IPS-18a (cell line): ENCODE measurements around the gene CDH4.

Source experiments
- H3K27ac ChIP-seq: one replicate; pipeline ENCODE4 v1.5.1; 2013; ENCODE audit warnings: low read length
- H3K27me3 ChIP-seq: one replicate; pipeline ENCODE4 v1.6.1; 2013; ENCODE audit warnings: mild to moderate bottlenecking, low read length; ENCODE audit not compliant: control insufficient read depth, insufficient read depth
- H3K36me3 ChIP-seq: one replicate; pipeline ENCODE4 v1.6.1; 2013; ENCODE audit warnings: low read depth, low read length; ENCODE audit not compliant: control insufficient read depth
- H3K4me1 ChIP-seq: one replicate; pipeline ENCODE4 v1.6.1; 2013; ENCODE audit warnings: low read depth, low read length; ENCODE audit not compliant: control insufficient read depth
- H3K4me3 ChIP-seq: one replicate; pipeline ENCODE4 v1.5.1; 2013; ENCODE audit warnings: low read length
- H3K9ac ChIP-seq: one replicate; pipeline ENCODE4 v1.6.1; 2013; ENCODE audit warnings: mild to moderate bottlenecking, low read length, moderate library complexity
- H3K9me3 ChIP-seq: one replicate; pipeline ENCODE4 v1.6.1; 2013; ENCODE audit warnings: low read depth, low read length; ENCODE audit not compliant: control insufficient read depth

CDH4 gene

GRCh38 chr20:61674688-61675087, 422.6 kb downstream of the CDH4 start:
- H3K27ac ChIP-seq: no peak overlapping the region
- H3K4me3 ChIP-seq: no peak overlapping the region
- peaks cover 7% of the 10 kb centered on the region for H3K4me1 ChIP-seq
- H3K36me3 ChIP-seq: no peaks in the 10 kb centered on the region
- H3K27me3 ChIP-seq: no peaks in the 10 kb centered on the region
- H3K9ac ChIP-seq: no peak overlapping the region
- no peaks in the 10 kb centered on the region for H3K9me3 ChIP-seq

- Histone ChIP-seq H3K27ac (no peak overlapping the region), H3K4me1 (peaks cover 7% of the 10 kb centered on the region), H3K27me3 (peaks cover 5% of the 10 kb centered on the region), H3K9me3 (no peaks in the 10 kb centered on the region), H3K9ac (no peak overlapping the region), H3K36me3 (no peaks in the 10 kb centered on the region), H3K4me3 (no peak overlapping the region)
These were observed 425.9 kb downstream of the CDH4 start for GRCh38 chr20:61677928-61678327.

GRCh38 chr20:61678437-61678836, 426.4 kb downstream of the CDH4 start:
- Histone ChIP-seq H3K9ac (no peak overlapping the region), H3K36me3 (no peaks in the 10 kb centered on the region), H3K4me1 (peaks cover 7% of the 10 kb centered on the region), H3K9me3 (no peaks in the 10 kb centered on the region), H3K27me3 (peaks cover 6% of the 10 kb centered on the region), H3K4me3 (no peak overlapping the region), H3K27ac (no peak overlapping the region)

- peaks cover 7% of the 10 kb centered on the region for H3K4me1 ChIP-seq
- H3K27me3 ChIP-seq: peaks cover 6% of the 10 kb centered on the region
- H3K9me3 ChIP-seq: no peaks in the 10 kb centered on the region
- H3K9ac ChIP-seq: no peak overlapping the region
- no peak overlapping the region for H3K4me3 ChIP-seq
- H3K36me3 ChIP-seq: no peaks in the 10 kb centered on the region
- H3K27ac ChIP-seq: no peak overlapping the region
These were observed 427.4 kb downstream of the CDH4 start for GRCh38 chr20:61679473-61679872.

GRCh38 chr20:61680096-61680495, 428.0 kb downstream of the CDH4 start:
- H3K36me3 ChIP-seq: no peaks in the 10 kb centered on the region
- no peak overlapping the region for H3K4me3 ChIP-seq
- peaks cover 9% of the 10 kb centered on the region for H3K27me3 ChIP-seq
- H3K4me1 ChIP-seq: peaks cover 7% of the 10 kb centered on the region
- no peaks in the 10 kb centered on the region for H3K9me3 ChIP-seq
- H3K27ac ChIP-seq: no peak overlapping the region
- H3K9ac ChIP-seq: no peak overlapping the region

GRCh38 chr20:61682114-61682995, 430.3 kb downstream of the CDH4 start:
- H3K4me3 ChIP-seq: no peak overlapping the region
- H3K27me3 ChIP-seq: peaks cover 10% of the 10 kb centered on the region
- no peak overlapping the region for H3K9ac ChIP-seq
- H3K27ac ChIP-seq: no peak overlapping the region
- H3K36me3 ChIP-seq: no peaks in the 10 kb centered on the region
- H3K9me3 ChIP-seq: no peaks in the 10 kb centered on the region
- H3K4me1 ChIP-seq: no peaks in the 10 kb centered on the region

GRCh38 chr20:61682996-61683681, 431.1 kb downstream of the CDH4 start:
- H3K27ac ChIP-seq: no peak overlapping the region
- H3K9me3 ChIP-seq: no peaks in the 10 kb centered on the region
- H3K4me3 ChIP-seq: no peak overlapping the region
- H3K9ac ChIP-seq: no peak overlapping the region
- no peaks in the 10 kb centered on the region for H3K36me3 ChIP-seq
- H3K4me1 ChIP-seq: no peaks in the 10 kb centered on the region
- peaks cover 10% of the 10 kb centered on the region for H3K27me3 ChIP-seq

GRCh38 chr20:61683721-61684120, 431.7 kb downstream of the CDH4 start:
- Histone ChIP-seq H3K27me3 (peaks cover 10% of the 10 kb centered on the region), H3K4me3 (no peak overlapping the region), H3K36me3 (no peaks in the 10 kb centered on the region), H3K4me1 (no peaks in the 10 kb centered on the region), H3K27ac (no peak overlapping the region), H3K9me3 (no peaks in the 10 kb centered on the region), H3K9ac (no peak overlapping the region)

GRCh38 chr20:61684136-61684535, 432.1 kb downstream of the CDH4 start:
- Histone ChIP-seq H3K4me3 (no peak overlapping the region), H3K27me3 (peaks cover 10% of the 10 kb centered on the region), H3K27ac (no peak overlapping the region), H3K4me1 (no peaks in the 10 kb centered on the region), H3K9ac (no peak overlapping the region), H3K36me3 (no peaks in the 10 kb centered on the region), H3K9me3 (no peaks in the 10 kb centered on the region)

GRCh38 chr20:61684583-61685235, 432.6 kb downstream of the CDH4 start:
- Histone ChIP-seq H3K9ac (no peak overlapping the region), H3K27ac (no peak overlapping the region), H3K9me3 (no peaks in the 10 kb centered on the region), H3K36me3 (no peaks in the 10 kb centered on the region), H3K4me1 (no peaks in the 10 kb centered on the region), H3K27me3 (peaks cover 10% of the 10 kb centered on the region), H3K4me3 (no peak overlapping the region)

- Histone ChIP-seq H3K9me3 (no peaks in the 10 kb centered on the region), H3K27me3 (peaks cover 10% of the 10 kb centered on the region), H3K9ac (no peak overlapping the region)
These were observed 433.4 kb downstream of the CDH4 start for GRCh38 chr20:61685462-61685861.

More at GRCh38 chr20:61685462-61685861, 433.4 kb downstream of the CDH4 start:
- H3K4me3 ChIP-seq: no peak overlapping the region
- no peaks in the 10 kb centered on the region for H3K4me1 ChIP-seq
- H3K27ac ChIP-seq: no peak overlapping the region
- no peaks in the 10 kb centered on the region for H3K36me3 ChIP-seq
